Suprapubic skin (tissue), 4 donors: ENCODE results near the gene LTN1.

Experiments used
- EP300 ChIP-seq: sonication (generic); formaldehyde crosslinking; IDR thresholded peaks from one replicate; pipeline ENCODE4 v1.6.1; 2017; ENCODE audit warnings: antibody characterized with exemption
- POLR2A ChIP-seq, 2 donors: fragments of 450-650 bp; IDR thresholded peaks; one replicate each; pipeline ENCODE4 v1.6.1; 2017; ENCODE audit warnings: antibody characterized with exemption in 2 of 2, mild to moderate bottlenecking in 2 of 2, moderate library complexity in 2 of 2
- POLR2AphosphoS5 ChIP-seq, 3 donors: sonication (generic); formaldehyde crosslinking; IDR thresholded peaks; one replicate each; pipeline ENCODE4 v1.6.1; 2017; ENCODE audit warnings: antibody characterized with exemption in 3 of 3
- TF ChIP-seq, protein P1 (sequence below), 2 donors: fragments of 200-600 bp in 1 of 2; fragments of 450-650 bp in 1 of 2; sonication (generic) in 1 of 2; IDR thresholded peaks; one replicate each; pipeline ENCODE4 v1.5.1; 2016 to 2019; ENCODE audit warnings: antibody characterized with exemption in 2 of 2, mild to moderate bottlenecking in 1 of 2, moderate library complexity in 1 of 2

DNA sequence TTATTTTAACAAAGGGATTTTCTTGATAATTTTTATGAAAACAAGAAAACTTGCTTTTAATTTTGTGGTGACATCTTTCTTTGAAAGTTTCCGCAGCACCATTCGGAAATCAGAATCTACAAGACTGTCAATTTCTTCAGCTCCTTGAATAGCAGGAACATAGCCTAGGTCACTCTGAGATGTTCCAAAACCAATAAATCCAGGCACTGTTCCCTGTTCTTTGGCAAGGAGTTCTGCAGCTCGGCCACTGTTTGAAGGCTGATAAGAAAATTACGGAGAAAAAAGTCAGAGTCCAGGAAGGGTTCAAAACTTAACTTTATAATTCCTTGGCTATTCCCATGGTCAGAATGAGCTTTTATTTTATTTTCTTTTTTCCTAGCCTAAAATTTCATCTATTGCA lies 6.0 kb downstream of the LTN1 start:
- TF ChIP-seq, protein P1, sequence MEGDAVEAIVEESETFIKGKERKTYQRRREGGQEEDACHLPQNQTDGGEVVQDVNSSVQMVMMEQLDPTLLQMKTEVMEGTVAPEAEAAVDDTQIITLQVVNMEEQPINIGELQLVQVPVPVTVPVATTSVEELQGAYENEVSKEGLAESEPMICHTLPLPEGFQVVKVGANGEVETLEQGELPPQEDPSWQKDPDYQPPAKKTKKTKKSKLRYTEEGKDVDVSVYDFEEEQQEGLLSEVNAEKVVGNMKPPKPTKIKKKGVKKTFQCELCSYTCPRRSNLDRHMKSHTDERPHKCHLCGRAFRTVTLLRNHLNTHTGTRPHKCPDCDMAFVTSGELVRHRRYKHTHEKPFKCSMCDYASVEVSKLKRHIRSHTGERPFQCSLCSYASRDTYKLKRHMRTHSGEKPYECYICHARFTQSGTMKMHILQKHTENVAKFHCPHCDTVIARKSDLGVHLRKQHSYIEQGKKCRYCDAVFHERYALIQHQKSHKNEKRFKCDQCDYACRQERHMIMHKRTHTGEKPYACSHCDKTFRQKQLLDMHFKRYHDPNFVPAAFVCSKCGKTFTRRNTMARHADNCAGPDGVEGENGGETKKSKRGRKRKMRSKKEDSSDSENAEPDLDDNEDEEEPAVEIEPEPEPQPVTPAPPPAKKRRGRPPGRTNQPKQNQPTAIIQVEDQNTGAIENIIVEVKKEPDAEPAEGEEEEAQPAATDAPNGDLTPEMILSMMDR (IDR thresholded peaks at IDR 0.05), result no peak
- TF ChIP-seq POLR2A (IDR thresholded peaks at IDR 0.05) (no peak), EP300 (no peak), POLR2AphosphoS5 (IDR thresholded peaks at IDR 0.05) (no peak)
